Dermis blood vessel endothelial cell (primary cell): ENCODE data around the gene CST6. TPM values are rescaled to one million over a fixed set of nuclear protein-coding genes. Genes with fewer than 3 reads are reported as not detected.
"Not testable (repeated sequence)": the region's sequence is repeated elsewhere in the genome, so short reads cannot be mapped to it uniquely, and the experiment has no call there.

Source experiments
- DNase-seq: peaks from one replicate; pipeline ENCODE4 v3.0.0; 2010
- total RNA-seq: library from RNA; depleted of rRNA; stranded (reverse); fragments of >200 nt; gene quantifications from 2 replicates; pipeline ENCODE4 v1.2.3, GENCODE V29; 2014

CST6 gene
- total RNA-seq, 1 donor from 2014 or later = 0.17 TPM

- DNase-seq = no peak
These were observed 24.5 kb upstream of the CST6 start for GRCh38 chr11:65987336-65987735.

- DNase-seq = peak; percentile 98
These were observed 22.8 kb upstream of the CST6 start for GRCh38 chr11:65988791-65989592.

GRCh38 chr11:65992056-65992455, 19.8 kb upstream of the CST6 start:
- no peak for DNase-seq

- DNase-seq = no peak
These were observed 14.5 kb upstream of the CST6 start for GRCh38 chr11:65997286-65997685.

- DNase-seq = peak; percentile 99
These were observed 9.7 kb upstream of the CST6 start, which contains the start of the genes BANF1 and EIF1AD for GRCh38 chr11:66001942-66002647. TSS of gene BANF1 (plus strand) at chr11:66002503. CDS start at chr11:66003251, 748 bp downstream. TSS of gene EIF1AD (minus strand) at chr11:66002157. CDS start at chr11:66000389, 1,768 bp downstream.

- DNase-seq = peak; percentile 51
These were observed 9.1 kb upstream of the CST6 start for GRCh38 chr11:66002648-66003225.

- no peak for DNase-seq
These were observed 8.5 kb upstream of the CST6 start for GRCh38 chr11:66003291-66003690.

GRCh38 chr11:66004186-66004585, 7.6 kb upstream of the CST6 start:
- no peak for DNase-seq

- no peak for DNase-seq
These were observed 5.5 kb upstream of the CST6 start for GRCh38 chr11:66006134-66006890.

GRCh38 chr11:66006891-66007176, 5.0 kb upstream of the CST6 start:
- DNase-seq = no peak

GRCh38 chr11:66007201-66007634, 4.6 kb upstream of the CST6 start:
- no peak for DNase-seq

GRCh38 chr11:66008095-66008467, 3.7 kb upstream of the CST6 start:
- DNase-seq = no peak

- no peak for DNase-seq
These were observed 3.2 kb upstream of the CST6 start for GRCh38 chr11:66008468-66009101.

GRCh38 chr11:66010036-66010435, 1.8 kb upstream of the CST6 start:
- not testable (repeated sequence) for DNase-seq

GRCh38 chr11:66011239-66011784, 496 bp upstream of the CST6 start:
- DNase-seq = no peak

GRCh38 chr11:66012371-66012945, 650 bp downstream of the CST6 start:
- no peak for DNase-seq

- no peak for DNase-seq
These were observed 1.3 kb downstream of the CST6 start for GRCh38 chr11:66012946-66013761.

- DNase-seq = no peak
These were observed 1.9 kb downstream of the CST6 start for GRCh38 chr11:66013762-66014100.

- DNase-seq = no peak
These were observed 3.1 kb downstream of the CST6 start for GRCh38 chr11:66014804-66015453.

- DNase-seq = peak; percentile 75
These were observed 3.7 kb downstream of the CST6 start for GRCh38 chr11:66015454-66015881.
